ENCODE results near the gene BIRC3.

DNA sequence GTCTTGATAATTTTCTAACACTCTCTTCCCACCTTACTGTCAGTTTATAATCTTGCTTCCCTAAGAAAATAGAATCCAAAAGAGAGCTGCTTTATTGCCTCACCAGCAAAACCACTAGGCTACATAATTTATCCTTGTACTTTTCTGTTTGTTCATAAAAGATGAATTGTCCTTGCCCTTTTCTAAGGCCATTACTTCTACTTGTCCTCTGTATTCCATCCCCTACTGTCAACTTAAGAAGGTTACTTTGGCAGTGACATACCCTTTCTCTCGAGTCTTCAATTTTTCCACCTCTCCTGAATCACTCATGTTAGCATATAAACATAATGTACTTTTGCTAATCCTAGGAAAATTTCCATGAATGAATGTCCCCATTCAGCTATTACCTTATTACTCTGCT lies 47.7 kb downstream of the BIRC3 start:
- TF ChIP-seq, protein P1, sequence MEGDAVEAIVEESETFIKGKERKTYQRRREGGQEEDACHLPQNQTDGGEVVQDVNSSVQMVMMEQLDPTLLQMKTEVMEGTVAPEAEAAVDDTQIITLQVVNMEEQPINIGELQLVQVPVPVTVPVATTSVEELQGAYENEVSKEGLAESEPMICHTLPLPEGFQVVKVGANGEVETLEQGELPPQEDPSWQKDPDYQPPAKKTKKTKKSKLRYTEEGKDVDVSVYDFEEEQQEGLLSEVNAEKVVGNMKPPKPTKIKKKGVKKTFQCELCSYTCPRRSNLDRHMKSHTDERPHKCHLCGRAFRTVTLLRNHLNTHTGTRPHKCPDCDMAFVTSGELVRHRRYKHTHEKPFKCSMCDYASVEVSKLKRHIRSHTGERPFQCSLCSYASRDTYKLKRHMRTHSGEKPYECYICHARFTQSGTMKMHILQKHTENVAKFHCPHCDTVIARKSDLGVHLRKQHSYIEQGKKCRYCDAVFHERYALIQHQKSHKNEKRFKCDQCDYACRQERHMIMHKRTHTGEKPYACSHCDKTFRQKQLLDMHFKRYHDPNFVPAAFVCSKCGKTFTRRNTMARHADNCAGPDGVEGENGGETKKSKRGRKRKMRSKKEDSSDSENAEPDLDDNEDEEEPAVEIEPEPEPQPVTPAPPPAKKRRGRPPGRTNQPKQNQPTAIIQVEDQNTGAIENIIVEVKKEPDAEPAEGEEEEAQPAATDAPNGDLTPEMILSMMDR (IDR thresholded peaks at IDR 0.05) = no peak
- TF ChIP-seq POLR2A (IDR thresholded peaks at IDR 0.05) = no peak

Data from esophagus squamous epithelium (tissue), 4 donors.